Uterus (tissue), 2 donors: Measurements from ENCODE around the gene EOMES.

Experiments
- POLR2A ChIP-seq, 2 donors: fragments of 450-650 bp; IDR thresholded peaks; one replicate each; pipeline ENCODE4 v1.6.1; 2016; ENCODE audit warnings: antibody characterized with exemption in 2 of 2, mild to moderate bottlenecking in 1 of 2, moderate library complexity in 1 of 2
- TF ChIP-seq, protein P1 (sequence below), 4 experiments: fragments of 200-600 bp in 2 of 4; fragments of 450-650 bp in 2 of 4; sonication (generic) in 2 of 4; IDR thresholded peaks; one replicate each; pipeline ENCODE4 v1.5.1; 2016 to 2019; ENCODE audit warnings: antibody characterized with exemption in 4 of 4, mild to moderate bottlenecking in 2 of 4, moderate library complexity in 1 of 4

DNA sequence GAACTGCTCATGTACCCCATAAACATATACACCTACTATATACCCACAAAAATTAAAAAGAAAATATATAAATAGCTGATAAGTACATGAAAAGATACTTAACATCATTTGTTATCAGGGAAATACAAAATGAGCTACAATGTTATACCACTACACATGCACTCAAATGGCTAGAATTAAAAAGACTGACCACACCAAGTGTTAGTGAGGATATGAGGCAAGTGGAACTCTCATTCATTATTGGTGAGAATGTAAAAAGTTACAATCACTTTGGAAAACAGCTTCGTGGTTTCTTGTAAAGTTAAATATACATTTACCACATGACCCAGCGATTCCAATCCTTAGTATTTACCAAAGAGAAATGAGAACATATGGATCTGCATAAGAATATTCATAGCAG lies 26.5 kb downstream of the EOMES start:
- TF ChIP-seq, protein P1, sequence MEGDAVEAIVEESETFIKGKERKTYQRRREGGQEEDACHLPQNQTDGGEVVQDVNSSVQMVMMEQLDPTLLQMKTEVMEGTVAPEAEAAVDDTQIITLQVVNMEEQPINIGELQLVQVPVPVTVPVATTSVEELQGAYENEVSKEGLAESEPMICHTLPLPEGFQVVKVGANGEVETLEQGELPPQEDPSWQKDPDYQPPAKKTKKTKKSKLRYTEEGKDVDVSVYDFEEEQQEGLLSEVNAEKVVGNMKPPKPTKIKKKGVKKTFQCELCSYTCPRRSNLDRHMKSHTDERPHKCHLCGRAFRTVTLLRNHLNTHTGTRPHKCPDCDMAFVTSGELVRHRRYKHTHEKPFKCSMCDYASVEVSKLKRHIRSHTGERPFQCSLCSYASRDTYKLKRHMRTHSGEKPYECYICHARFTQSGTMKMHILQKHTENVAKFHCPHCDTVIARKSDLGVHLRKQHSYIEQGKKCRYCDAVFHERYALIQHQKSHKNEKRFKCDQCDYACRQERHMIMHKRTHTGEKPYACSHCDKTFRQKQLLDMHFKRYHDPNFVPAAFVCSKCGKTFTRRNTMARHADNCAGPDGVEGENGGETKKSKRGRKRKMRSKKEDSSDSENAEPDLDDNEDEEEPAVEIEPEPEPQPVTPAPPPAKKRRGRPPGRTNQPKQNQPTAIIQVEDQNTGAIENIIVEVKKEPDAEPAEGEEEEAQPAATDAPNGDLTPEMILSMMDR (IDR thresholded peaks at IDR 0.05): no peak
- TF ChIP-seq POLR2A (IDR thresholded peaks at IDR 0.05): no peak
